ENCODE measurements around the gene WNT4. TPM values are rescaled to one million over a fixed set of nuclear protein-coding genes. Genes with fewer than 3 reads are reported as not detected.
A peak's percentile ranks its signal among the peaks of the same experiment; 100 is the strongest.

Gene WNT4
- total RNA-seq, 4 donors from 2014 or later: 1.4 to 5.0 (median 2.5) TPM

GRCh38 chr1:22107126-22107525 lies 35.8 kb downstream of the WNT4 start:
- H3K27me3 ChIP-seq: no peaks in the 10 kb centered on the region
- no peak overlapping the region for H3K4me3 ChIP-seq
- peaks cover 0 to 10% (median 0%) of the 10 kb centered on the region in 3 donors for H3K36me3 ChIP-seq
- H3K27ac ChIP-seq: no peak overlapping the region
- TF ChIP-seq CTCF (IDR thresholded peaks at IDR 0.05) (no peak), POLR2A (IDR thresholded peaks at IDR 0.05) (no peak)
- peaks cover 0 to 41% (median 3%) of the 10 kb centered on the region in 4 donors for H3K4me1 ChIP-seq
- no peaks in the 10 kb centered on the region for H3K9me3 ChIP-seq
- DNase-seq: peak in 1 of 3 donors; percentile 12

- Histone ChIP-seq H3K27me3 (no peaks in the 10 kb centered on the region), H3K4me3 (no peak overlapping the region), H3K9me3 (no peaks in the 10 kb centered on the region), H3K27ac (no peak overlapping the region), H3K4me1 (peaks cover 0 to 34% (median 3%) of the 10 kb centered on the region in 4 donors), H3K36me3 (peaks cover 0 to 14% (median 0%) of the 10 kb centered on the region in 3 donors)
- TF ChIP-seq POLR2A (IDR thresholded peaks at IDR 0.05): no peak
- peak; percentile 71 to 86 (median 83) for TF ChIP-seq CTCF (IDR thresholded peaks at IDR 0.05)
- DNase-seq: peak in 1 of 3 donors; percentile 16
Observed at GRCh38 chr1:22105611-22106207, 37.2 kb downstream of the WNT4 start.

- peak in 1 of 3 donors; percentile 18 for DNase-seq
- Histone ChIP-seq H3K27ac (no peak overlapping the region), H3K27me3 (no peaks in the 10 kb centered on the region), H3K9me3 (no peaks in the 10 kb centered on the region), H3K4me3 (no peak overlapping the region), H3K36me3 (peaks cover 0 to 18% (median 0%) of the 10 kb centered on the region in 3 donors), H3K4me1 (peaks cover 0 to 34% (median 3%) of the 10 kb centered on the region in 4 donors)
- TF ChIP-seq CTCF (IDR thresholded peaks at IDR 0.05): no peak
- no peak for TF ChIP-seq POLR2A (IDR thresholded peaks at IDR 0.05)
Observed at GRCh38 chr1:22104865-22105437, 37.9 kb downstream of the WNT4 start.

- no peaks in the 10 kb centered on the region for H3K27me3 ChIP-seq
- no peak for DNase-seq
- H3K27ac ChIP-seq: no peak overlapping the region
- peaks cover 0 to 30% (median 3%) of the 10 kb centered on the region in 4 donors for H3K4me1 ChIP-seq
- no peaks in the 10 kb centered on the region for H3K9me3 ChIP-seq
- TF ChIP-seq CTCF (IDR thresholded peaks at IDR 0.05) (no peak), POLR2A (IDR thresholded peaks at IDR 0.05) (no peak)
- no peak overlapping the region for H3K4me3 ChIP-seq
- peaks cover 0 to 18% (median 0%) of the 10 kb centered on the region in 3 donors for H3K36me3 ChIP-seq
Observed at GRCh38 chr1:22104094-22104493, 38.8 kb downstream of the WNT4 start.

- no peak overlapping the region for H3K4me3 ChIP-seq
- TF ChIP-seq CTCF (IDR thresholded peaks at IDR 0.05): no peak
- no peak for TF ChIP-seq POLR2A (IDR thresholded peaks at IDR 0.05)
- peaks cover 0 to 22% (median 0%) of the 10 kb centered on the region in 3 donors for H3K36me3 ChIP-seq
- no peak overlapping the region for H3K27ac ChIP-seq
- no peak for DNase-seq
- no peaks in the 10 kb centered on the region for H3K27me3 ChIP-seq
- no peaks in the 10 kb centered on the region for H3K9me3 ChIP-seq
- H3K4me1 ChIP-seq: peaks cover 0 to 18% (median 3%) of the 10 kb centered on the region in 4 donors
Observed at GRCh38 chr1:22102746-22103145, 40.2 kb downstream of the WNT4 start.

All from Peyer's patch (tissue), 4 donors.